ENCODE measurements around the gene DLGAP1.

Gene DLGAP1

DNA sequence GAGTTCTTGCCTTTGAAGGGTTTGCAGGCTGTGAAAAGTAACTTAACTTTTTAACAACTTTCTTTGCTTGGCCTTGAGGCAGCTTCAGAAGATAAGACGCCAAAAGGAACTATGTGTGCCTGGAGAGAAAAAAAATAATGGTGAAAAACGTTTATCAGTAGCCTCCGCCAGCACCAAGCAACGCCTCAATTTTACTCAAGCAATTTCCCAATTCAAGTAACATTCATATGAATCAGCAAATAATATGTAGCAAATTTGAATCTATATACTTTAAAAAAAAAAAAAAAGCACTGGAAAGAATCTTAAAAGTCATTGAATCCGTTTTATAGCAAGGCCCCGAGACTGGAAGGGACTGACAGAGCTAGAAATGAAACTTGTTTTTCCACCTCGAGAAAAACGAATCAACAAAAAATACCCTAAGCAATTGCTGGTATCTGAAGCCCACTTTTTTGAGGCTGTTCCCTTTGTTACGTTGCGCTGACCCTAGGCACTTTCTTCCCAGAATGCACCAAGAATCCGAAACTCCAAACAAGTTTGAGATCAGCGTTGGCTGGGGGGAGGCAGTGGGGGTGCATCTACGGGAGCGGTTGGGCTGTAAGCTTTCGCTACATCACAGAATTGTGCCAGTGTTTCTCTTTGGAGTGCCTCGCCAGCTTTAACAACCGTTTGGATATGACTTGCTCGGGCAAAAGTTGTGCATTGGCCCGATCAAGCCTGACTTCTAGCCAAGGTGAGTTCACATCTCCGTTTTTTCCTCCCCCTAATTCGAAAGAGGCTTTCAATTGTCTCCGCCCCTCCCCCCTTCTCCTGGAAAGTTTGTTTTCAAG, 1007.8 kb downstream of the DLGAP1 start:
- Mint-ChIP-seq H3K4me1 (ENCODE audit: low read depth) (peaks cover 34% of the 10 kb centered on the region), H3K27ac (peak overlapping the region; percentile 99), H3K4me3 (peak overlapping the region; percentile 93), H3K36me3 (ENCODE audit: low read depth) (peaks cover 22% of the 10 kb centered on the region), H3K27me3 (no peaks in the 10 kb centered on the region), H3K9me3 (no peaks in the 10 kb centered on the region)
- DNase-seq, result no peak

All from activated T-cell treated with anti-CD3 and anti-CD28 coated beads, Interleukin-2, amount 50 U/mL, for 24 hours (primary cell).